ENCODE measurements around the gene SYNPO.

Gene SYNPO

DNA sequence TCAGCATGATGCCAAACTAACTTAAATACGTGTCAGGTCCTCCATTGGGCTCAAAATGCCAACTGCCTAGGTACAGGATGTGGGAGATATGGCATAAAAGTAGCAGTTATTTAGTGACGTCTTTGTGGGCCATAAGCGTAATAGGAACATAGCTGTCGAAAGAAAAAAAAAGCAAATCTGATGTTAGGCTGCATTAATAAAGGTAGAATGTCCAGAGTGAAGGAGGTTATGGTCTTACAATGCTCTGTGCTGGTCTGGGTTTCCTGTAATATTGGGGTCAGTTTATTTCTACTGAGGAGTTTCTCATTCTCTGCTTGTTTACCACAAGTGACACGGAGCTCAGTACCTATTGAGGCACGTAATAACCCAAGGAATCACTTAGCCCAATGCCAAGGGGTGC, 33.4 kb upstream of the SYNPO start:
- H3K4me2 ChIP-seq (ENCODE audit: low read length): no peak overlapping the region
- H3K9me3 ChIP-seq (ENCODE audit: control insufficient read depth, insufficient read depth, low read length): no peaks in the 10 kb centered on the region
- no peak overlapping the region for H3K27ac ChIP-seq (ENCODE audit: low read depth, low read length)
- H3K27me3 ChIP-seq (ENCODE audit: control insufficient read depth, low read length): peaks cover 10% of the 10 kb centered on the region; the same call in 1 of the 2 replicates
- H3F3A ChIP-seq (ENCODE audit: control insufficient read depth, insufficient read depth): no peaks in the 10 kb centered on the region
- no peaks in the 10 kb centered on the region for H3K4me1 ChIP-seq (ENCODE audit: control insufficient read depth, low read length)
- H3K79me2 ChIP-seq (ENCODE audit: control insufficient read depth, low read length): no peaks in the 10 kb centered on the region
- H3K4me3 ChIP-seq (ENCODE audit: low read length): no peak overlapping the region
- no peaks in the 10 kb centered on the region for H3K36me3 ChIP-seq (ENCODE audit: control insufficient read depth, low read length)
- TF ChIP-seq EZH2phosphoT487 (IDR thresholded peaks at IDR 0.05; ENCODE audit: borderline replicate concordance, low read length): no peak
- TF ChIP-seq, protein P1, sequence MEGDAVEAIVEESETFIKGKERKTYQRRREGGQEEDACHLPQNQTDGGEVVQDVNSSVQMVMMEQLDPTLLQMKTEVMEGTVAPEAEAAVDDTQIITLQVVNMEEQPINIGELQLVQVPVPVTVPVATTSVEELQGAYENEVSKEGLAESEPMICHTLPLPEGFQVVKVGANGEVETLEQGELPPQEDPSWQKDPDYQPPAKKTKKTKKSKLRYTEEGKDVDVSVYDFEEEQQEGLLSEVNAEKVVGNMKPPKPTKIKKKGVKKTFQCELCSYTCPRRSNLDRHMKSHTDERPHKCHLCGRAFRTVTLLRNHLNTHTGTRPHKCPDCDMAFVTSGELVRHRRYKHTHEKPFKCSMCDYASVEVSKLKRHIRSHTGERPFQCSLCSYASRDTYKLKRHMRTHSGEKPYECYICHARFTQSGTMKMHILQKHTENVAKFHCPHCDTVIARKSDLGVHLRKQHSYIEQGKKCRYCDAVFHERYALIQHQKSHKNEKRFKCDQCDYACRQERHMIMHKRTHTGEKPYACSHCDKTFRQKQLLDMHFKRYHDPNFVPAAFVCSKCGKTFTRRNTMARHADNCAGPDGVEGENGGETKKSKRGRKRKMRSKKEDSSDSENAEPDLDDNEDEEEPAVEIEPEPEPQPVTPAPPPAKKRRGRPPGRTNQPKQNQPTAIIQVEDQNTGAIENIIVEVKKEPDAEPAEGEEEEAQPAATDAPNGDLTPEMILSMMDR (IDR thresholded peaks at IDR 0.05; ENCODE audit: low read depth, low read length, poor library complexity, severe bottlenecking): no peak
- H4K20me1 ChIP-seq (ENCODE audit: control insufficient read depth, insufficient read depth, low read depth, low read length): no peaks in the 10 kb centered on the region
- no peaks in the 10 kb centered on the region for H3K9me2 ChIP-seq (replicated peaks; ENCODE audit: control insufficient read depth, low read length)

DNA sequence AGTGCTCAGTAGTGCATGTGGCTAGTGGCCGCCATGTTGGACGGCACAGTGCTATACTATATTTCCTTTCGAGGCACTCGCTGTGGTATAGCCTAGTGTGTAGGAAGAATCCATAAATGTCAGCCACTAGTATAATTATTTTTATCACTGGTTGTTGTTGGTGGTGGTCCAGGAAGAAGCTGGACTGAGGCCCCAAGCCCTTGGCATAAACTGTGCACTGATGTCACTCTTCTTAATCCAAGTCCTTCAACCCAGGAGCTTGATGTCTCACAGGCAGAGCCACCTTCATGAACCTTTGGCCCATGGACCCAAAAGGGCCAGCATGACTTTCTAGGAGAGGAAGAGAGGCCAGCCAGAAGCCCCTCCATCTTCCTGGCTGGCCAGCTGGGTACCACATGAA, 32.5 kb upstream of the SYNPO start:
- Histone ChIP-seq H3K79me2 (ENCODE audit: control insufficient read depth, low read length) (no peaks in the 10 kb centered on the region), H3K4me1 (ENCODE audit: control insufficient read depth, low read length) (no peaks in the 10 kb centered on the region), H3K36me3 (ENCODE audit: control insufficient read depth, low read length) (no peaks in the 10 kb centered on the region), H3K4me2 (ENCODE audit: low read length) (no peak overlapping the region), H3K27ac (ENCODE audit: low read depth, low read length) (no peak overlapping the region), H4K20me1 (ENCODE audit: control insufficient read depth, insufficient read depth, low read depth, low read length) (no peaks in the 10 kb centered on the region), H3K27me3 (ENCODE audit: control insufficient read depth, low read length) (peaks cover 8% of the 10 kb centered on the region; the same call in 1 of the 2 replicates), H3K9me2 (replicated peaks; ENCODE audit: control insufficient read depth, low read length) (no peaks in the 10 kb centered on the region), H3K9me3 (ENCODE audit: control insufficient read depth, insufficient read depth, low read length) (no peaks in the 10 kb centered on the region), H3K4me3 (ENCODE audit: low read length) (no peak overlapping the region), H3F3A (ENCODE audit: control insufficient read depth, insufficient read depth) (no peaks in the 10 kb centered on the region)
- TF ChIP-seq EZH2phosphoT487 (IDR thresholded peaks at IDR 0.05; ENCODE audit: borderline replicate concordance, low read length): no peak

DNA sequence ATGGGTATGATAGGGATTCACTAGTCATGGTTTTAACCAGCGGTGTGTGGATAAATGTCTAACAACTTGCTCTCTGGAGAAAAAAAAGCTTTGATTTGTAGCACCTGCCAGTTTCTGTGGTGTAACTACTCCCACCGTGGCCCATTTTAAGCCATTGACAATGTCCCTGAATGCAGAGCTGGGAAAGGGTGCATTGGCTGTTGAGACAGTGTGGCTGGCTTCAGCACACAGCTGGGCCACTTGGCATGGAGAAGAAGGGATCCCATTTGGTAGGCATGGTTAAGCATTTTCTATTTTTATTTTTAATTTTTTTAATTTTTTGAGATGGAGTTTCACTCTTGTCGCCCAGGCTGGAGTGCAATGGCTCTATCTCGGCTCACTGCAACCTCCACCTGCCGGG, 31.5 kb upstream of the SYNPO start:
- Histone ChIP-seq H3K9me2 (replicated peaks; ENCODE audit: control insufficient read depth, low read length) (no peaks in the 10 kb centered on the region), H3K4me1 (ENCODE audit: control insufficient read depth, low read length) (no peaks in the 10 kb centered on the region), H4K20me1 (ENCODE audit: control insufficient read depth, insufficient read depth, low read depth, low read length) (no peaks in the 10 kb centered on the region), H3K36me3 (ENCODE audit: control insufficient read depth, low read length) (no peaks in the 10 kb centered on the region), H3K27me3 (ENCODE audit: control insufficient read depth, low read length) (peaks cover 3% of the 10 kb centered on the region; the same call in 1 of the 2 replicates), H3K4me3 (ENCODE audit: low read length) (no peak overlapping the region), H3K4me2 (ENCODE audit: low read length) (no peak overlapping the region), H3F3A (ENCODE audit: control insufficient read depth, insufficient read depth) (no peaks in the 10 kb centered on the region), H3K79me2 (ENCODE audit: control insufficient read depth, low read length) (no peaks in the 10 kb centered on the region), H3K27ac (ENCODE audit: low read depth, low read length) (no peak overlapping the region), H3K9me3 (ENCODE audit: control insufficient read depth, insufficient read depth, low read length) (no peaks in the 10 kb centered on the region)
- TF ChIP-seq EZH2phosphoT487 (IDR thresholded peaks at IDR 0.05; ENCODE audit: borderline replicate concordance, low read length): no peak
- TF ChIP-seq, protein P1 (IDR thresholded peaks at IDR 0.05; ENCODE audit: low read depth, low read length, poor library complexity, severe bottlenecking): no peak

DNA sequence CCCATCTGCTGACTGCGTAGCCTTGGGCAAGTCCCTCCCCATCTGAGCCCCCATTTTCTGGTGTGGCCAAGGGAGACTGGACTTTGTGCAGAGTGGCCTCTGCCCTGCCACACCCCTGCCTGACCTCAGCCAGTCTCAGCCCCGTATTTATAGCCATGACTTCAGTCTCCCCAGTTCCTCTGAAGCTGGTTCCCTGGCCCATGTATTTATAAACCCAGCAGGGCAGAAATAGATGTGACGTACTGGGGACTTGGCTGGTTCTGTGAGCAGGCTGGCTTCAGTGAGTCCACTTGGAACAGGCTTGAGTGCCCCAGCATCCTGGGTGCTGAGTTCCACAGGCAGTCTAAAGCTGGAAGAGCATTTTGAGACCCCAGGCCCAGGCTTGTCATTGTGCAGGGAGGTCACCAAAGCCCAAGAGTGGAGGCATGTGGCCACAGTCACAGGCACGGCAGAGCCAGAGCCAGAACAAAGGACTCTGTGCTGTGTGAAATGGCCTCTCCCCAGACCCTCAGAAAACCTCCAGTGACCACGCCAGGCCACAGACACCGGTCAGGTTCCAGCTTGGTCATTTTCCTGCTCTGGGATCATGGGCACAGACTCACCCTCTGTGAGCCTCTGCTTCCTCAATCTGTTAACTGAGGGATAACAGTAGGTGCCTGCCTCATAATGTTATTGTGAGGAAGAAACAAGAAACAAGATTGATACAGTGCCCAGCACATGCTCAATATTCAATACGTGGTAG, 30.4 kb upstream of the SYNPO start:
- Histone ChIP-seq H3K4me3 (ENCODE audit: low read length) (no peak overlapping the region), H3K27me3 (ENCODE audit: control insufficient read depth, low read length) (peaks cover 3% of the 10 kb centered on the region; the same call in 1 of the 2 replicates), H3K27ac (ENCODE audit: low read depth, low read length) (no peak overlapping the region), H3F3A (ENCODE audit: control insufficient read depth, insufficient read depth) (no peaks in the 10 kb centered on the region), H3K4me1 (ENCODE audit: control insufficient read depth, low read length) (no peaks in the 10 kb centered on the region), H3K9me2 (replicated peaks; ENCODE audit: control insufficient read depth, low read length) (no peaks in the 10 kb centered on the region), H3K9me3 (ENCODE audit: control insufficient read depth, insufficient read depth, low read length) (no peaks in the 10 kb centered on the region), H3K79me2 (ENCODE audit: control insufficient read depth, low read length) (no peaks in the 10 kb centered on the region), H4K20me1 (ENCODE audit: control insufficient read depth, insufficient read depth, low read depth, low read length) (no peaks in the 10 kb centered on the region), H3K4me2 (ENCODE audit: low read length) (no peak overlapping the region), H3K36me3 (ENCODE audit: control insufficient read depth, low read length) (no peaks in the 10 kb centered on the region)
- TF ChIP-seq, protein P1 (IDR thresholded peaks at IDR 0.05; ENCODE audit: low read depth, low read length, poor library complexity, severe bottlenecking): no peak

Measured in DOHH2 (cell line).